ENCODE results near the gene SGCD.

The SGCD gene

GRCh38 chr5:156802501-156802900 lies 475.5 kb downstream of the SGCD start:
- no peak for DNase-seq

- DNase-seq = no peak
These were observed 476.4 kb downstream of the SGCD start for GRCh38 chr5:156803404-156803803.

- no peak for DNase-seq
These were observed 486.0 kb downstream of the SGCD start for GRCh38 chr5:156812959-156813358.

GRCh38 chr5:156815988-156816599 lies 489.1 kb downstream of the SGCD start:
- peak in 1 of 2 experiments; percentile 28 for DNase-seq

All from NCI-H2081 (cell line).